ENCODE measurements around the gene THSD4. TPM values are rescaled to one million over a fixed set of nuclear protein-coding genes. Genes with fewer than 3 reads are reported as not detected.

The THSD4 gene
- total RNA-seq, 2 donors from 2014 or later, result 71.2 to 150 TPM

DNA sequence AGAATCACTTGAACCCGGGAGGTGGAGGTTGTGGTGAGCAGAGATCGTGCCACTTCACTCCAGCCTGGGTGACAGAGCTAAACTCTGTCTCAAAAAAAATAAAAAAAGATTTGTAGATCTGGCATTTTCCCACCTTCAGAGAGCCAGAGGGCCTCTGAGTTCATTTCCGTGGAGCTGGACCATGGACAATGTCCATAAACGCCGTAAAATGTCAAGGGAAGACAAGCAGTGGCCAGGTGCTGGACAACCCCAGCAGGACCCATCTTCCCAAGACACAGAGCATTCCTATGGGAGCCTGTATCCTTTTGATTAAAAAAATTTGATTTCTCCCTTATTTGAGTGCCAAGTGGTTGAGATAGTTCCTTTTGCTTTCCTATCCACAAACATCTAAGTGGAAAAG is 627.7 kb downstream of the THSD4 start:
- Histone ChIP-seq H3K27me3 (replicated peaks; ENCODE audit: insufficient read depth) (no peaks in the 10 kb centered on the region), H3K4me1 (ENCODE audit: control insufficient read depth in 1 of 2, low read depth in 2 of 2) (peaks cover 0 to 16% of the 10 kb centered on the region in 2 donors), H3K27ac (peak overlapping the region; percentile 19 to 21), H3K36me3 (no peaks in the 10 kb centered on the region), H3K4me3 (no peak overlapping the region), H3K9me3 (no peaks in the 10 kb centered on the region)
- DNase-seq (ENCODE audit: low spot score) (no peak), ATAC-seq (ENCODE audit: insufficient number of reproducible peaks, low FRiP score, low read depth) (no peak)
- no peak for TF ChIP-seq CTCF (IDR thresholded peaks at IDR 0.05)

GRCh38 chr15:71743861-71744382 is 628.7 kb downstream of the THSD4 start:
- TF ChIP-seq CTCF (IDR thresholded peaks at IDR 0.05), result peak; percentile 70
- Histone ChIP-seq H3K9me3 (no peaks in the 10 kb centered on the region), H3K27me3 (replicated peaks; ENCODE audit: insufficient read depth) (no peaks in the 10 kb centered on the region), H3K36me3 (no peaks in the 10 kb centered on the region), H3K27ac (no peak overlapping the region), H3K4me3 (no peak overlapping the region), H3K4me1 (ENCODE audit: control insufficient read depth in 1 of 2, low read depth in 2 of 2) (peaks cover 0 to 16% of the 10 kb centered on the region in 2 donors)
- peak; percentile 65 for ATAC-seq (ENCODE audit: insufficient number of reproducible peaks, low FRiP score, low read depth)
- no peak for DNase-seq (ENCODE audit: low spot score)

DNA sequence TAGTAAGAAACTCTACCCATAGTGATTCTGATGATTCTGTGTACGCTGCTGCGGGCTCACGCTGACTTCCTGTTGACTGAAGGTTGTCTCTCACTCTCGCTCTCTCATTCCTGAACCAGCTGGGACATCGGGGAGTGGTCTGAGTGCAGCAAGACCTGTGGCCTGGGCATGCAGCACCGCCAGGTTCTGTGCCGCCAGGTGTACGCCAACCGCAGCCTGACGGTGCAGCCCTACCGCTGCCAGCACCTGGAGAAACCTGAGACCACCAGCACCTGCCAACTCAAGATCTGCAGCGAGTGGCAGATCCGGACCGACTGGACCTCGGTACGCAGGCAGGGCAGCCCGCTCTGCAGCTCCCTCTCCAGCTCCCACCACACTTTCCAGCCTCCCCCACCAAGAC is 631.4 kb downstream of the THSD4 start:
- DNase-seq (ENCODE audit: low spot score), result no peak
- H3K4me1 ChIP-seq (ENCODE audit: control insufficient read depth in 1 of 2, low read depth in 2 of 2), result peaks cover 1 to 17% of the 10 kb centered on the region in 2 donors
- H3K27ac ChIP-seq, result no peak overlapping the region
- H3K4me3 ChIP-seq, result no peak overlapping the region
- no peaks in the 10 kb centered on the region for H3K9me3 ChIP-seq
- H3K27me3 ChIP-seq (replicated peaks; ENCODE audit: insufficient read depth), result no peaks in the 10 kb centered on the region
- peaks cover 3% of the 10 kb centered on the region for H3K36me3 ChIP-seq
- ATAC-seq (ENCODE audit: insufficient number of reproducible peaks, low FRiP score, low read depth), result no peak
- TF ChIP-seq CTCF (IDR thresholded peaks at IDR 0.05), result no peak

DNA sequence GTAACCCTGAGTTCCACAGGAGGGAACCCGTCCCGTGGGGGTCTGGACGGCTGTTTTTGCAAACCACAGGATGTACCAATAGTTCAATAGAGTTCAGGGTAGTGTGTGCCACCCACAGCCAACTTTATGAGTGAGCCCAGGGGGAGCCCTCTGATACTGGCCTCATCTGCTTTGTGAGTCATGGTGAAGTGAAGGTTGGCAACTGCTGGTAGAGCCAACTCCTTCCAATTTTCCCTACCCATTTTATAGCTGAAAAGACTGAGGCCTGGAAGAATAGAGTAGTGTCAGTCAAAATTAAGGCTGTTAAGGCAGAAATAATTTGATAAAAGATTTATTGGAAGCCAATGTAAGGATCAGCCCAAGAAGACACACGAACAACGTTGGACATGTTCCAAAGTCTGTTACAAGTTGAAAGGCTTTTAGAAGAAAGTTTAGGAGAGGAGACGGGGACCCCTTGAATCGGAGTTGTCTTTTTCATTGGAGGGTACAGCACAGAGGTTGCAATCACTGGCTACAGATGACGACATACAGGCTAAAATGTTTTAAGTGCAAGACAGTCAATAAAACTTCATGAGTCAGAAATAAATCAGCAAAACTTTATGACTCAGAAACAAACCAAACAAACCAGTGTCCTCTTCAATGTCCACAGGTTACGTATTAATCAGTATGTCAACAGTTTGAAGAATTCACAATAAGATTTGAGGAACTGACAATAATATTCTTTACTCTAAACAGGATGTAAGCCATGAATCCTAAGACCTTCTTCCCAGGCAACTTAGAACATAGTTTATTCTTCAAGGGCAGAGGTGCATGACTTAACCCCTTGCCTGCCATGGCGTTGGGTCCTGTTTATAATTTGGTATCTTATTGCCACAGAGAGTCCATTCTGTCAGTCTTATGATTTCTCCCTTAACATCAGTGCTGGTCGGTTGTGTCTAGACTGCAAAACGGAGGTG is 632.1 kb downstream of the THSD4 start:
- DNase-seq (ENCODE audit: low spot score) (no peak), ATAC-seq (ENCODE audit: insufficient number of reproducible peaks, low FRiP score, low read depth) (no peak)
- Histone ChIP-seq H3K4me1 (ENCODE audit: control insufficient read depth in 1 of 2, low read depth in 2 of 2) (peaks cover 6 to 22% of the 10 kb centered on the region in 2 donors), H3K4me3 (no peak overlapping the region), H3K36me3 (peaks cover 3% of the 10 kb centered on the region), H3K27me3 (replicated peaks; ENCODE audit: insufficient read depth) (no peaks in the 10 kb centered on the region), H3K9me3 (no peaks in the 10 kb centered on the region), H3K27ac (no peak overlapping the region)
- no peak for TF ChIP-seq CTCF (IDR thresholded peaks at IDR 0.05)

DNA sequence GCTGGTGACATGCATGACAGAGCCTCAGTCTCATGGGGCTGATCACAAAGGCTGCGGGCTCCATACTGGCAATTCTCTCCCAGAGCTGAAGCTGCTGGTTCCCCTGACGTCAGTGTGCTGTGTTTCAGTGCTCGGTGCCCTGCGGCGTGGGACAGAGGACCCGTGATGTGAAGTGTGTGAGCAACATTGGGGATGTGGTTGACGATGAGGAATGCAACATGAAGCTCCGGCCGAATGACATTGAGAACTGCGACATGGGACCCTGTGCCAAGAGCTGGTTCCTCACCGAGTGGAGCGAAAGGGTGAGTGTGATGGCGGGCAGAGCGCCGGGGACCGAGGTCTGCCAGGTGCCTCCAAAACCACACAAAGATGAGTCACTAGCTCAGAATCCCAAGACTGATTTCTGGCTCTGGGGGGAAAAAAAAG is 633.0 kb downstream of the THSD4 start:
- Histone ChIP-seq H3K4me1 (ENCODE audit: control insufficient read depth in 1 of 2, low read depth in 2 of 2) (peaks cover 8 to 22% of the 10 kb centered on the region in 2 donors), H3K27ac (no peak overlapping the region), H3K4me3 (no peak overlapping the region), H3K27me3 (replicated peaks; ENCODE audit: insufficient read depth) (no peaks in the 10 kb centered on the region), H3K9me3 (no peaks in the 10 kb centered on the region), H3K36me3 (peaks cover 3% of the 10 kb centered on the region)
- TF ChIP-seq CTCF (IDR thresholded peaks at IDR 0.05), result no peak
- ATAC-seq (ENCODE audit: insufficient number of reproducible peaks, low FRiP score, low read depth) (no peak), DNase-seq (ENCODE audit: low spot score) (no peak)

Measured in thoracic aorta (tissue), 2 donors.